ENCODE measurements around the gene CACNA1B.
"Not testable (repeated sequence)": the region's sequence is repeated elsewhere in the genome, so short reads cannot be mapped to it uniquely, and the experiment has no call there.

The CACNA1B gene

GRCh38 chr9:138112090-138112748 is 234.6 kb downstream of the CACNA1B start:
- no peak for DNase-seq (ENCODE audit: low read depth in 1 of 2, low spot score in 1 of 2)

GRCh38 chr9:138112791-138113600 is 235.4 kb downstream of the CACNA1B start:
- DNase-seq (ENCODE audit: low read depth in 1 of 2, low spot score in 1 of 2) = no peak

- DNase-seq (ENCODE audit: low read depth in 1 of 2, low spot score in 1 of 2) = not testable (repeated sequence)
Observed at GRCh38 chr9:138113701-138114325, 236.2 kb downstream of the CACNA1B start.

GRCh38 chr9:138114501-138115245 is 237.1 kb downstream of the CACNA1B start:
- no peak for DNase-seq (ENCODE audit: low read depth in 1 of 2, low spot score in 1 of 2)

- no peak for DNase-seq (ENCODE audit: low read depth in 1 of 2, low spot score in 1 of 2)
Observed at GRCh38 chr9:138115506-138115905, 237.9 kb downstream of the CACNA1B start.

- DNase-seq (ENCODE audit: low read depth in 1 of 2, low spot score in 1 of 2) = no peak
Observed at GRCh38 chr9:138116521-138116920, 238.9 kb downstream of the CACNA1B start.

- DNase-seq (ENCODE audit: low read depth in 1 of 2, low spot score in 1 of 2) = no peak
Observed at GRCh38 chr9:138117101-138117750, 239.6 kb downstream of the CACNA1B start.

GRCh38 chr9:138117836-138118235 is 240.3 kb downstream of the CACNA1B start:
- no peak for DNase-seq (ENCODE audit: low read depth in 1 of 2, low spot score in 1 of 2)

GRCh38 chr9:138118601-138119071 is 241.1 kb downstream of the CACNA1B start:
- DNase-seq (ENCODE audit: low read depth in 1 of 2, low spot score in 1 of 2) = no peak

- DNase-seq (ENCODE audit: low read depth in 1 of 2, low spot score in 1 of 2) = no peak
Observed at GRCh38 chr9:138119202-138120027, 241.8 kb downstream of the CACNA1B start.

- DNase-seq (ENCODE audit: low read depth in 1 of 2, low spot score in 1 of 2) = no peak
Observed at GRCh38 chr9:138120072-138120471, 242.5 kb downstream of the CACNA1B start.

- DNase-seq (ENCODE audit: low read depth in 1 of 2, low spot score in 1 of 2) = no peak
Observed at GRCh38 chr9:138120511-138121437, 243.2 kb downstream of the CACNA1B start.

GRCh38 chr9:138121438-138122050 is 244.0 kb downstream of the CACNA1B start:
- no peak for DNase-seq (ENCODE audit: low read depth in 1 of 2, low spot score in 1 of 2)

- no peak for DNase-seq (ENCODE audit: low read depth in 1 of 2, low spot score in 1 of 2)
Observed at GRCh38 chr9:138122201-138122600, 244.6 kb downstream of the CACNA1B start.

- DNase-seq (ENCODE audit: low read depth in 1 of 2, low spot score in 1 of 2) = no peak
Observed at GRCh38 chr9:138122676-138123075, 245.1 kb downstream of the CACNA1B start.

GRCh38 chr9:138123086-138123485 is 245.5 kb downstream of the CACNA1B start:
- no peak for DNase-seq (ENCODE audit: low read depth in 1 of 2, low spot score in 1 of 2)

GRCh38 chr9:138126090-138126857 is 248.7 kb downstream of the CACNA1B start:
- peak in 1 of 2 donors; percentile 18 for DNase-seq (ENCODE audit: low read depth in 1 of 2, low spot score in 1 of 2)

All from activated CD4-positive, alpha-beta T cell treated with anti-CD3 and anti-CD28 coated beads, Interleukin-2, amount 50 U/mL, for 24 hours (primary cell).